Psoas muscle (tissue), 8 donors: ENCODE results near the gene P2RX2. TPM values are rescaled to one million over a fixed set of nuclear protein-coding genes. Genes with fewer than 3 reads are reported as not detected.

Experiments
- ATAC-seq, 4 donors: fragments of 200-7000 bp; cut with Tn5 transposase; one replicate each; pipeline ENCODE4 v1.9.1; 2020; ENCODE audit warnings: moderate library complexity in 3 of 4, mild to moderate bottlenecking in 2 of 4
- DNase-seq, 2 donors: peaks; one replicate each; pipeline ENCODE4 v3.0.0-alpha.2; 2020
- H3K27ac ChIP-seq: fragments of 200-600 bp; one replicate; pipeline ENCODE4 v1.8.0; 2022
- H3K27me3 ChIP-seq, 3 donors: fragments of 200-600 bp in 1 of 3; one replicate each; pipeline versions ENCODE4 v1.6.1 to v1.8.0; 2013 to 2022; ENCODE audit warnings: low read length in 2 of 3, mild to moderate bottlenecking in 2 of 3, moderate library complexity in 1 of 3; ENCODE audit not compliant: insufficient read depth in 3 of 3
- H3K36me3 ChIP-seq, 2 donors: fragments of 200-600 bp in 1 of 2; one replicate each; pipeline versions ENCODE4 v1.6.1 to v1.8.0; 2013 to 2022; ENCODE audit warnings: low read depth in 1 of 2, mild to moderate bottlenecking in 1 of 2, moderate library complexity in 1 of 2; ENCODE audit not compliant: insufficient read depth in 1 of 2
- H3K4me1 ChIP-seq: fragments of 200-600 bp; one replicate; pipeline ENCODE4 v1.8.0; 2022
- H3K4me3 ChIP-seq: fragments of 200-600 bp; one replicate; pipeline ENCODE4 v1.8.0; 2022; ENCODE audit warnings: mild to moderate bottlenecking
- H3K9me3 ChIP-seq: fragments of 200-600 bp; one replicate; pipeline ENCODE4 v1.8.0; 2022
- WGBS, 3 donors: extraction: QIAGEN DNeasy Blood & Tissue Kit; methylation state at CpG; one replicate each; pipeline versions ENCODE4 v1.1.6 to v1.1.7; 2013; 5-methylcytosine and 5-hydroxymethylcytosine counted together
- intact Hi-C, 2 donors: fragments of 100-400 bp; cut with DNase I; formaldehyde crosslinking; loops; one replicate each; pipeline versions ENCODE4 v1.11.0 to v1.14.2; 2022
- polyA plus RNA-seq, 3 donors: library from polyadenylated mRNA; stranded (reverse); fragments of 200-250 nt; gene quantifications; one replicate each; pipeline ENCODE4 v1.2.3, GENCODE V29; 2013
- total RNA-seq, 4 donors: library from RNA; stranded (reverse); fragmentation: NEBNext Ultra II Directional in 2 of 4; extraction: Animal tissue kit (Norgen Biotek cat#: 25700) in 2 of 4; gene quantifications; one replicate each; pipeline versions ENCODE4 v1.2.1 to v1.2.4, GENCODE V29; 2021 to 2023
- TF ChIP-seq, protein P1 (sequence below): fragments of 200-600 bp; IDR thresholded peaks from one replicate; pipeline ENCODE4 v1.8.0; 2022; ENCODE audit warnings: antibody characterized with exemption
- donor health status: healthy with polysubstance abuse.
- donor health status: DM: no; HTN: no; CAD: no; lungs with moderate emphysema.
- donor health status: Bipolar disorder and iron deficiency.
- donor health status: healthy.
- donor health status: DM: yes; HTN: yes; CAD: no.
- donor health status: DM: no; HTN: no; CAD: no.
- donor health status: DM: no; HTN: no; CAD: no.
- donor health status: DM: yes; HTN: yes; CAD: no.

P2RX2 gene
- total and polyA plus RNA-seq, 7 donors = 0.01 TPM; not detected in 6

DNA sequence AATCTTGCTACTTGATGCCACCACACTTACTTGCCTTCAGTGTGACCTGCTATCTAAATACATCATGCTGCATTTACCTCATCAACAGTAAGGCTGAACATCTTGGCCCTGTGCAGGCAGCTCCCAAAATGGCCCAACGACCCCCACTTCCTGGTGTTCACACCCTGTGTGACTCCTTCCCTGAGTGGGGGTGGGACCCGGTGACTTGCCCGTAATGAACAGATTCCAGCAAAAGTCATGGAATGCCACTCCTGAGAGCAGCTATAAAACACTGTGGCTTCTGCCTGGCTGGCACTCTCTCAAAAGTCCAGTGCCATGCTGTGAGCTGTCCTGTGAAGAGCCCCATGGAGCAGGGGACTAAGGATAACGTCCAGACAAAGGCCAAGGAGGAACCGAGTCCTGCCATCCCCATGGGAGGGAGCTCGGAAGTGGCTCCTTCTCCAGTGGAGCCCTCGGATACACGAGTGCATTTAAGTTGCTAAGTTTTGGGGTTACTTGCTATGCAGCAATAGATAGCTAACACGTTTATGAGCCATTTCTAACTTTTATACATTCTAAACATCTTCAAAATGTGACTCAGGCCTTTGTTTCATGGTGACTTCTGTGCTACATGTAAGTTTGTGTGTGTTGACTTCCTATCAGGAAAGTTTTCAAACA lies 33.0 kb downstream of the P2RX2 start:
- Histone ChIP-seq H3K36me3 (peaks cover 2 to 95% of the 10 kb centered on the region in 2 donors), H3K27ac (no peak overlapping the region), H3K27me3 (no peaks in the 10 kb centered on the region), H3K4me3 (no peak overlapping the region), H3K9me3 (no peaks in the 10 kb centered on the region), H3K4me1 (no peaks in the 10 kb centered on the region)
- no peak for ATAC-seq
- TF ChIP-seq, protein P1, sequence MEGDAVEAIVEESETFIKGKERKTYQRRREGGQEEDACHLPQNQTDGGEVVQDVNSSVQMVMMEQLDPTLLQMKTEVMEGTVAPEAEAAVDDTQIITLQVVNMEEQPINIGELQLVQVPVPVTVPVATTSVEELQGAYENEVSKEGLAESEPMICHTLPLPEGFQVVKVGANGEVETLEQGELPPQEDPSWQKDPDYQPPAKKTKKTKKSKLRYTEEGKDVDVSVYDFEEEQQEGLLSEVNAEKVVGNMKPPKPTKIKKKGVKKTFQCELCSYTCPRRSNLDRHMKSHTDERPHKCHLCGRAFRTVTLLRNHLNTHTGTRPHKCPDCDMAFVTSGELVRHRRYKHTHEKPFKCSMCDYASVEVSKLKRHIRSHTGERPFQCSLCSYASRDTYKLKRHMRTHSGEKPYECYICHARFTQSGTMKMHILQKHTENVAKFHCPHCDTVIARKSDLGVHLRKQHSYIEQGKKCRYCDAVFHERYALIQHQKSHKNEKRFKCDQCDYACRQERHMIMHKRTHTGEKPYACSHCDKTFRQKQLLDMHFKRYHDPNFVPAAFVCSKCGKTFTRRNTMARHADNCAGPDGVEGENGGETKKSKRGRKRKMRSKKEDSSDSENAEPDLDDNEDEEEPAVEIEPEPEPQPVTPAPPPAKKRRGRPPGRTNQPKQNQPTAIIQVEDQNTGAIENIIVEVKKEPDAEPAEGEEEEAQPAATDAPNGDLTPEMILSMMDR = no peak
- DNase-seq = no peak
- 72 to 84% (median 77%) methylated on average over 9 of the region's 9 CpGs for WGBS, 3 donors
- intact Hi-C loops = no loop called here

- Histone ChIP-seq H3K27ac (no peak overlapping the region), H3K4me1 (no peaks in the 10 kb centered on the region), H3K27me3 (no peaks in the 10 kb centered on the region), H3K36me3 (peaks cover 8 to 96% of the 10 kb centered on the region in 2 donors), H3K4me3 (no peak overlapping the region), H3K9me3 (no peaks in the 10 kb centered on the region)
- intact Hi-C loops = no loop called here
- TF ChIP-seq, protein P1 = no peak
- WGBS, 3 donors = 86 to 93% (median 89%) methylated on average over 7 of the region's 7 CpGs
- DNase-seq = no peak
- ATAC-seq = no peak
Observed at GRCh38 chr12:132653567-132654290, 35.2 kb downstream of the P2RX2 start.

DNA sequence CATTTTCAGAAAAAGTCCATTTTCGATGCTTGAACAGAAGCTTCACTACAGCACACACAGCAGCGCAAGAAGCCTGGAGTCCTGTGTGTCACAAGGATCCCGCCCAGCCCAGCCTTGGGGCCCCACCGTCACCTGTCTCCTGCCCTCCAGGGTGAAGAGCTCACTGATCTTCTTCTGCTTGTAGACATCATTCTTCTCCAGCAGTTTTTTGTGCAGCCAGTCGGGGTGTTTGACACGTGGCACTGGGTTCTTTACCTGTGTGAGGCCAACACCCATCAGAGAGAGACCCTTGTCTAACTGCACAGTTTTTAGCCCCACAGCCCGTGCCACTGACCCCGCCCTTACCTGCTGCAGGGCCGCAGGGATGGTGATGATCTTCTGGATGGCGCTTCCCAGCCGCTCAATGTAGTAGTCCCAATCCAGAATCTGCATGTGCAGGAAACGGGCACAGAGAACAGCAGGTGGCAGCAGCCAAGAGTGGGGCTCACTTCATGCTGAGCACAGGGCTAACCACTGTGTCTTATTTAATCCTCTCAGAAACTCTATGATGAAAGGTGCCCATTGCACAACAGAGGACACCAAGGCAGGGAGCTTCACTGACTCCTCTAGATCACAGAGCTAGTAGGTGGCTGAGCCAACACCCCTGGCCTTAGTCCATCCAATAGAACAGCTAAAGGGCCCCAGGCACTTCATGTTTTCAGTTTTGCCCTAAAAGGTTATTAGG lies 38.6 kb downstream of the P2RX2 start:
- 95 to 98% (median 98%) methylated on average over 12 of the region's 12 CpGs for WGBS, 3 donors
- intact Hi-C loops = no loop called here
- TF ChIP-seq, protein P1 = no peak

DNA sequence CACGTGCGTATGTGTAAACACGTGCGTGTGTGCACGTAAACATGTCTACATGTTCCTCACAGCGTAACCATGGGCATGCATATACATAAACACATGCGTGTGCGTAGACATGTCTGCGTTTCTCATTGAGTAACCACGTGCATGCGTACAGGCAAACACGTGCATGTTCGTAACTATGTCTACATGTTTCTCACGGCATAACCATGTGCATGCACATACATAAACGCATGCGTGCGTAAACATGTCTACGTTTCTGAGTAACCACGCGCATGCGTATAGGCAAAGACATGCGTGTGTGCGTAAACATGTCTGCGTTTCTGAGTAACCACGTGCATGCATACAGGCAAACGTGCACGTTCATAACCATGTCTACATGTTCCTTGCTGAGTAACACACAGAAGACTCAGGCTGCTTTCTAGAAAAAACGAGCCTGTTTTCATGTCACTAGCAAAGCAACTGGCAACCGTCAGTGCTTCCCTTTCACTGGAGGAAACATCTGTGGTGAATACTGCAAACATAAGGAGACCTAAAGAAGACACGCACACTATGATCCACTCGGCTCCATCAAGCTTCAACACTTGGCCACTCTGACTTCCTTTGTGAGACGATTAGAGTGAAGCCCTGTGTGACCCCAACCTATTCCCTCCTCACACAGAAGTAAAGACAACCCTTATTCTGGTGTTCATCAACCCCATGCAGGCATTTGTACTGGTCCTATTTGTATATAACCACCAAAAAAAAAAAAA lies 39.7 kb downstream of the P2RX2 start:
- intact Hi-C loops = no loop called here
- ATAC-seq (no peak), DNase-seq (no peak)
- Histone ChIP-seq H3K36me3 (peaks cover 8 to 100% of the 10 kb centered on the region in 2 donors), H3K4me1 (no peaks in the 10 kb centered on the region), H3K27ac (no peak overlapping the region), H3K4me3 (no peak overlapping the region), H3K27me3 (no peaks in the 10 kb centered on the region), H3K9me3 (no peaks in the 10 kb centered on the region)
- TF ChIP-seq, protein P1 = no peak
- WGBS, 3 donors = 92 to 93% (median 92%) methylated on average over 32 of the region's 32 CpGs

More for the DNA sequence above, 38.6 kb downstream of the P2RX2 start:
- DNase-seq = no peak
- H3K27ac ChIP-seq = no peak overlapping the region
- peaks cover 8 to 100% of the 10 kb centered on the region in 2 donors for H3K36me3 ChIP-seq
- no peak overlapping the region for H3K4me3 ChIP-seq
- H3K4me1 ChIP-seq = no peaks in the 10 kb centered on the region
- no peaks in the 10 kb centered on the region for H3K9me3 ChIP-seq
- no peak for ATAC-seq
- no peaks in the 10 kb centered on the region for H3K27me3 ChIP-seq
